Measurements from ENCODE around the gene LAMTOR1. TPM values are rescaled to one million over a fixed set of nuclear protein-coding genes. Genes with fewer than 3 reads are reported as not detected.

LAMTOR1 gene
- total RNA-seq, 1 donor = 259 TPM

GRCh38 chr11:72120930-72121329 lies 17.8 kb upstream of the LAMTOR1 start:
- DNase-seq (ENCODE audit: low read depth in 2 of 3, low spot score in 2 of 3) = no peak

GRCh38 chr11:72119198-72119597 lies 16.1 kb upstream of the LAMTOR1 start:
- no peak for DNase-seq (ENCODE audit: low read depth in 2 of 3, low spot score in 2 of 3)

GRCh38 chr11:72116019-72116755 lies 13.1 kb upstream of the LAMTOR1 start:
- DNase-seq (ENCODE audit: low read depth in 2 of 3, low spot score in 2 of 3) = no peak

GRCh38 chr11:72114570-72114969 lies 11.5 kb upstream of the LAMTOR1 start:
- no peak for DNase-seq (ENCODE audit: low read depth in 2 of 3, low spot score in 2 of 3)

- no peak for DNase-seq (ENCODE audit: low read depth in 2 of 3, low spot score in 2 of 3)
Observed at GRCh38 chr11:72112978-72113808, 10.1 kb upstream of the LAMTOR1 start.

GRCh38 chr11:72112143-72112977 lies 9.3 kb upstream of the LAMTOR1 start, which contains the start of gene ANAPC15:
Gene ANAPC15 (minus strand): TSS chr11:72112695. CDS start chr11:72111276, 1,419 bp downstream.
- peak; percentile 92 to 100 (median 99) for DNase-seq (ENCODE audit: low read depth in 2 of 3, low spot score in 2 of 3)

GRCh38 chr11:72111300-72112142 lies 8.4 kb upstream of the LAMTOR1 start:
- DNase-seq (ENCODE audit: low read depth in 2 of 3, low spot score in 2 of 3) = no peak

GRCh38 chr11:72105888-72106287 lies 2.8 kb upstream of the LAMTOR1 start, which contains the start of gene TOMT:
Gene TOMT (plus strand): TSS chr11:72105924. CDS start chr11:72105952, 28 bp downstream.
- no peak for DNase-seq (ENCODE audit: low read depth in 2 of 3, low spot score in 2 of 3)

- no peak for DNase-seq (ENCODE audit: low read depth in 2 of 3, low spot score in 2 of 3)
Observed at GRCh38 chr11:72103754-72104167, 664 bp upstream of the LAMTOR1 start.

- DNase-seq (ENCODE audit: low read depth in 2 of 3, low spot score in 2 of 3) = no peak
Observed at GRCh38 chr11:72102631-72102945, 509 bp downstream of the LAMTOR1 start.

GRCh38 chr11:72102162-72102561 lies 935 bp downstream of the LAMTOR1 start:
- DNase-seq (ENCODE audit: low read depth in 2 of 3, low spot score in 2 of 3) = no peak

GRCh38 chr11:72100462-72100861 lies 2.6 kb downstream of the LAMTOR1 start:
- DNase-seq (ENCODE audit: low read depth in 2 of 3, low spot score in 2 of 3) = peak in 2 of 3 donors; percentile 94 to 95

GRCh38 chr11:72100009-72100408 lies 3.1 kb downstream of the LAMTOR1 start:
- DNase-seq (ENCODE audit: low read depth in 2 of 3, low spot score in 2 of 3) = no peak

GRCh38 chr11:72098741-72099140 lies 4.4 kb downstream of the LAMTOR1 start:
- no peak for DNase-seq (ENCODE audit: low read depth in 2 of 3, low spot score in 2 of 3)

- peak; percentile 48 to 93 (median 86) for DNase-seq (ENCODE audit: low read depth in 2 of 3, low spot score in 2 of 3)
Observed at GRCh38 chr11:72091292-72091691, 11.8 kb downstream of the LAMTOR1 start.

- no peak for DNase-seq (ENCODE audit: low read depth in 2 of 3, low spot score in 2 of 3)
Observed at GRCh38 chr11:72088076-72088808, 14.9 kb downstream of the LAMTOR1 start.

GRCh38 chr11:72085621-72086351 lies 17.3 kb downstream of the LAMTOR1 start:
- DNase-seq (ENCODE audit: low read depth in 2 of 3, low spot score in 2 of 3) = no peak

- DNase-seq (ENCODE audit: low read depth in 2 of 3, low spot score in 2 of 3) = no peak
Observed at GRCh38 chr11:72084965-72085364, 18.1 kb downstream of the LAMTOR1 start.

GRCh38 chr11:72084076-72084475 lies 19.0 kb downstream of the LAMTOR1 start:
- DNase-seq (ENCODE audit: low read depth in 2 of 3, low spot score in 2 of 3) = no peak

Measured in hematopoietic multipotent progenitor cell (in vitro differentiated cells).